HCEC 1CT (cell line): ENCODE results near the gene CACNB4.
"Not testable (repeated sequence)": the region's sequence is repeated elsewhere in the genome, so short reads cannot be mapped to it uniquely, and the experiment has no call there.

Experiments
- DNase-seq: peaks from one replicate; pipeline ENCODE4 v3.0.0-alpha.2; 2017

Gene CACNB4

DNA sequence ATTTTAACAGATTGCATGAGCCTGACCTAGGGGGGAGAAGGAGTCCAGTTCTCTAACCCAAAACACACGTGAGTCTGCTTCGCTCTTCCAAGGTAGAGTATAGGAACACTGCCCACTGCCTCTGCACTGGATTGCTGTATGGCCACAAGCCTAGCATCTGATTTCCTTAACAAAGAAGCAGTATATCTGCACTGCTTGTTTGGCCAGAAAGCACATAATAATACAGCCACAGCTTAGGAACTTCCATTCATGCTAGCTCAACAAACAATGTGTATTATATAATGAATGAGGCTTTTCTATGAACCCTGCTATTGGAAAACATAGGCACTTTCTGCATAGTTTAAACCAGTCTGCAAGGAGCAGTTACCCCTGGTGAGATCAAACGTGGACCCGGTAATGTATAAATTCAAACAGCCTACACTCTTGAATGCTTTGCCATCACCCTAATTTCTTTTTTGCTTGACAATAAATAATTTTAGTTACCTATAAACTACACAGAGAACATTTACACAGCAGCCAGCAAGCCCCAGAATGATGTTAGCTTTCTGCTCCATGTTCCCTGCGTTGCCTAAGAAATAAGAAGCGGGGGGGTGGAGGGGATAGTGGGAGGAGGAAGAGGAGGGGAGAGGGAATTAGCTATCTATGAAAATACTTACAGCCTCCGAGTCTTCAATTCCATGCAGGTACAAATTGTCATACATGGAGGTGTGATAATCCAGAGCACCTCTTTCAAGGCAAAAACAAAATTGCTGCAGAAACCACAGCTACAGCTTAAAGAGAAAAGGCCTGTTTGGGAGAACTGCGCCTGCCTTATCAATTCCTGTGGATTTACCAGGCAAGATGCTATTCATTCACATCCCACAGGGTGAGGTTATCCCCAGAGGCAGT lies 125.6 kb downstream of the CACNB4 start:
- DNase-seq = no peak

GRCh38 chr2:151972241-151973012 lies 126.4 kb downstream of the CACNB4 start:
- DNase-seq = no peak

DNA sequence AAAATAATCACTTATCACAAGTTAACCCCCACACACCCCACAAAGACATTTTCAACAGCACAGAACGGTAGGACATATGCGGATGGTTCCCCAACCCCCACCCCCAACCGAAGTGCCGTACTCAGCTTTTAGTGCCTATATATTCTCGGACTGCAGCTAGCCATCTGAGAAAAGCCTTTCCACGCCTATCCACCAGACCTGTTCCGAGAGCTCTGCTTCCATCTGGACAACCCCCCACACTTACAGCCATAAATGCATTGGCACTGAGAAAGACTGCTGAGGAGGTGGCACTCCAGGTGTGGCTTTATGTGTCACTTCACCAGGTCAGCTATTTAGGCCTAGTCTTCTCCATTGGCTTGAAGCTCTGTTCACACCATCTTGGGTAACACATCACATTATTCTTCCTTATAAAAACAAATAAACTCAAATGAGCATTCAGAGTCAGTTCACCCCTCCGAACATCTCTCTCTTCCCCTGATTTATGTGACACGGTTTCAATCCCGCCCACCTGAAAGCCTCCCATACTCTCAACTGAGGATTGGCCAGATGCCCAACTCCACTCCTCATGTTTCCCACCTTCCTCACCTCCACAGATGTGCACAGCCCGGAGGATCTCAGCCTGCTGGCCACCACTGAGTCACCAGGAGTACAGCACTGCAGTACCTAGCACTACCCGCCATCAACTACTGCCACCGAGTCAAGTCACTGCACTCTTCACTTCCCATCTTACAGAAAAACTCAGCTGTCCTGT lies 127.4 kb downstream of the CACNB4 start:
- DNase-seq = no peak

GRCh38 chr2:151968770-151969470 lies 129.9 kb downstream of the CACNB4 start:
- no peak for DNase-seq

DNA sequence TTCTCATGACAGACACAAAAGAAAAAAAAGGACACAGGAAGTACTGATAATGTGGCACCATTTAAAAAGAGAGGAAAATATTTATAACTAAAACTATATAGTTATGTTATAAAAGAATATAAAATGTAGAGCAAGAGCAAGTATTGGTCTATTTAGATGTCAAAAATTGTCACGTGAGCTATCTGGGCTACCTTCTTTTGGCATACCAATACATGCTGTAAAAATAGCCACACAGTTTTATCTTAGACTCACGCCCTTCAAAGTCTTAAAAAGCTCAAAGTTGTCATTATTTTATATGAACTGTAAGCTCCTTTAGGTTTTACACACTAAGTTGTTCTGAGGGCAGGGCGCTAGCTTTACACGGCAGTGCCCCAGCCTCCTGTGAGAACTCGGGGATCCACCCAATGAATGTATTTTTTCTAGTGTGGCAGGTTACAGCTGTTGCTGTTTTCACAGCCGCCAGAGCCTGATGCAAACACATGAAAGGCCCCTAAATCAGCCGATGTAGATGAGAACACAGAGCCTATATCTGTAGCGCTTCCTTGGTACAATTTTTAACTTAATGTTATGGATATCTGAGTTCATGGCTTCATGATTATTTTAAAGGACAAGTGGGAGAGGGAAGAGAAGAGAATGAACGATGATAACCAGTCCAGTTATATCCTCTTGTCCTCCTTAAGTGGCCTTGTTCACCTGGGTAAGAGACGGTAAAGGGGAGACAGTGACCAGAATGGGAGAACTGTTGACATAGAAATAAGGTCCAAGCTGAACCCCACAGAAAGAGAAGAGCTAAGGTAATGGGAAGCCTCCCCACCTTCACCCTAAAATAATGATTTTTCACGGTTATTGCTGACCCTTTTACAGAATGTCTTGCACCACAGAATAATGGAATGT lies 130.8 kb downstream of the CACNB4 start:
- no peak for DNase-seq

- DNase-seq = no peak
Observed at GRCh38 chr2:151965884-151966283, 133.0 kb downstream of the CACNB4 start.

- DNase-seq = no peak
Observed at GRCh38 chr2:151961558-151961957, 137.3 kb downstream of the CACNB4 start.

GRCh38 chr2:151959238-151959637 lies 139.6 kb downstream of the CACNB4 start:
- no peak for DNase-seq

DNA sequence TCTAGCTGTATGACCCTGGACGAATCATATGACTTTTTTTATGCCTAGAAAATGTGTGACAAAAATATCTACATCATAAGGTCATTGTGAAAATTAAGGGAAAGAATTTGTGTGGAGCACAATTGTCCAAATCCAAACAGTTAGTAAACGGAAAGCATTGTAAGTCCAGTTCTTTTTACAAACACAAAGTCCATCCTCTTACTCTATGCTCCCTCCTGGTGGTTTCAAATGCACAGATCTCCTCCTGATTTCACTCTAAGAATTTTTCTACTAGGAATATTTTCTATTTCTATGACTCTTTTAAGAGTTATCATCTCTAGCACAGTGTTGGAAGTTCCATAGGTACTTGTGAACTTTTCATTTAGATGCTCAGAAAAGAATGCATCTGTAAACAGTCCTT lies 145.4 kb downstream of the CACNB4 start:
- no peak for DNase-seq

GRCh38 chr2:151952691-151953456 lies 146.0 kb downstream of the CACNB4 start:
- DNase-seq = no peak

GRCh38 chr2:151947813-151948165 lies 151.1 kb downstream of the CACNB4 start:
- no peak for DNase-seq

- DNase-seq = peak; percentile 12
Observed at GRCh38 chr2:151946899-151947812, 151.7 kb downstream of the CACNB4 start.

- no peak for DNase-seq
Observed at GRCh38 chr2:151946250-151946884, 152.5 kb downstream of the CACNB4 start.

DNA sequence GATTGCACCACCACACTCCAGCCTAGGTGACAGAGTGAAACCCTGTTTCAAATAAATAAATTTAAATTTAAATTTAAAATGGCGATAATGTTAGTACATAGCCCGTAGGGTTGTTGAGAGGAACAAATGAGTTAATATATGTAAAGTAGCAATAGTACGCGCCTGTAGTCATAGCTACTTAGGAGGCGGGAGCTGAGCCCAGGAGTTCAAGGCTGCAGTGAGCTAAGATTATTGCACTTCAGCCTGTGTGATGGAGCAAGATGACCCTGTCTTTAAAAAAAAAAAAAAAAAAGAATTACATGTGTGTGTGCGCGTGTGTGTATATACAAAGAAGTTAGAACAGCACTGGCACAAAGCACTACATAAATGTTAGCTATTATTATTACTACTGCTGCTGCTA lies 153.2 kb downstream of the CACNB4 start:
- DNase-seq = no peak

GRCh38 chr2:151945186-151945585 lies 153.7 kb downstream of the CACNB4 start:
- DNase-seq = no peak

DNA sequence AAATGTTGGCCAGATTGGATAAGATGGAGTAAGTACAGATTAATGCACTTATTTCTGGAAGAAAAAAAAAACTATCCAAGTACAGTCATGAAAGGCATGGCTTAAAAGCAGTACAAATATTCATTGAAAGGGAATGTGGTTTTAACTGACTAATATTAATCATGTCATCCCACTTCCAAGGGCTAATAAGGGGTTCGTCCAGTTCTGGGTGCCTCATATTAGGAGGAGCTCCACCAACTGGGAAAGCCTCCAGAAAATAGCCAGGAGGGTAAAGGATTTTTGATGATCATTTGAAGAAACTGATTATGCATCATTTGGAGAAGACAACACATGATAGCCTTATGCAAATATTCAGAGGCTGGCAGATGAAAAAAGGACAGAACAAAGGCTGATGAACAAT lies 155.4 kb downstream of the CACNB4 start:
- no peak for DNase-seq

GRCh38 chr2:151942540-151943205 lies 156.2 kb downstream of the CACNB4 start:
- not testable (repeated sequence) for DNase-seq

DNA sequence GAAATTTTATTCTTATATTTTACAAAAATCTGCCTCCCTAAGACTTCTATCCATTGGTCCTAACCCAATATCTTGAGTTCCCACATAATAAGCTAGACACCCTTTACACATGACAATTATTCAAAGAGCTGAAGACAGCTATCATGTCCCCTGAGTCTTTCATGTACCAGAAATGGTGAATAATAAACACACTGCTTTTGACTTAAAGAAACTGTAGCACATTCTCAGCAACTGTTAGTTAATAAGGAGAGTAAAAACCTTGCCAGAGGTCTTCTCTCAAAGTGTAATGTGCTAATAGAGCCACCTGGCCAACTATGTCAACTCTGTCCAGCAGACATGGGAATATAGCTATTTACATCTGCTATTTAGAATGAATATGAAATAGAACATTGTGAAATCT lies 160.9 kb downstream of the CACNB4 start:
- DNase-seq = no peak

DNA sequence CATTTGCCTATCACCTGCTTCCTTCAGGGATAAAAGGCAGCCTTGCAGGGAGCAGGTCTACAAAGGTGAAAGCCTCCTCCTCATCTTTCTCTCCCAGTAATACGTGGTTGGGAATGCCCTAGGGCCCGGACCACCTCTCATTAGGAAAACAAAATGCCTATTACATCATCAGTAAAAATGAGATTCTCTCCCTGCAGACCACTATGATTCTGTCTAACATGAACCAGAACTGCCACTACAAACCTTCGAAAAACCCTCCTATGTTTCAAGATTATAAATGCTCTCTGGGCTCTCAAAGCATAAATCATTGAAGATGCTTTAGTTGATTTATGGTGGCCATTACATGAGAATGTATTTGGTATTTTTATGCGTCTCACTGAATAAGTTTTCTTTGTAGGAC lies 162.2 kb downstream of the CACNB4 start:
- no peak for DNase-seq
